Measurements from ENCODE around the gene MCCC1.

The MCCC1 gene

DNA sequence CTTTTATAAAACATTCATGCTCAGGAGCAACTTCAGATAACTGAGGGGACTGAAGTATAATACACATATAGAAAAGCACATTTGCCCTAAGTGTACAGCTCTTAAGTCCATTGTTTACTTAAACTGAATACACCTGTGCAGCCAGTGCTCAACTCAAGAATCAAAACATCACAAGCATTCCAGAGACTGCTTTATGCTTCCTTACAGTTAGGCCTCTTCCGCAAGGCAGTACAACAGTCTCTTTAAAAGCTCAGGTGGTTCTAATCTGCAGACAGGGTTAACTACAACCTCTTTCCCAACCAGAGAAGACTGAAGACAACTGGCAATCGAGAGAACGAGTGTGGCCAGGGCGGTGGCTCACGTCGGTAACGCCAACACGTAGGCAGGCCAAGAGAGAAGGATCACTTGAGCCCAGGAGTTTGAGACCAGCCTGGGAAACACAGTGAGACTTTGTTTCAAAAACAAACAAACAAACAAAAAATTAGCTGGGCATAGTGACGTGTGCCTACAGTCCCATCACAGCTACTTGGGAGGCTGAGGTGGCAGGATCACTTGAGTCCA is 16.9 kb downstream of the MCCC1 start:
- TF ChIP-seq, protein P1, sequence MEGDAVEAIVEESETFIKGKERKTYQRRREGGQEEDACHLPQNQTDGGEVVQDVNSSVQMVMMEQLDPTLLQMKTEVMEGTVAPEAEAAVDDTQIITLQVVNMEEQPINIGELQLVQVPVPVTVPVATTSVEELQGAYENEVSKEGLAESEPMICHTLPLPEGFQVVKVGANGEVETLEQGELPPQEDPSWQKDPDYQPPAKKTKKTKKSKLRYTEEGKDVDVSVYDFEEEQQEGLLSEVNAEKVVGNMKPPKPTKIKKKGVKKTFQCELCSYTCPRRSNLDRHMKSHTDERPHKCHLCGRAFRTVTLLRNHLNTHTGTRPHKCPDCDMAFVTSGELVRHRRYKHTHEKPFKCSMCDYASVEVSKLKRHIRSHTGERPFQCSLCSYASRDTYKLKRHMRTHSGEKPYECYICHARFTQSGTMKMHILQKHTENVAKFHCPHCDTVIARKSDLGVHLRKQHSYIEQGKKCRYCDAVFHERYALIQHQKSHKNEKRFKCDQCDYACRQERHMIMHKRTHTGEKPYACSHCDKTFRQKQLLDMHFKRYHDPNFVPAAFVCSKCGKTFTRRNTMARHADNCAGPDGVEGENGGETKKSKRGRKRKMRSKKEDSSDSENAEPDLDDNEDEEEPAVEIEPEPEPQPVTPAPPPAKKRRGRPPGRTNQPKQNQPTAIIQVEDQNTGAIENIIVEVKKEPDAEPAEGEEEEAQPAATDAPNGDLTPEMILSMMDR (conservative IDR thresholded peaks at IDR 0.05; ENCODE audit: low read length): no peak
- no peak overlapping the region for H3K4me3 ChIP-seq (ENCODE audit: low read length)
- no peak for DNase-seq (ENCODE audit: low read depth)

DNA sequence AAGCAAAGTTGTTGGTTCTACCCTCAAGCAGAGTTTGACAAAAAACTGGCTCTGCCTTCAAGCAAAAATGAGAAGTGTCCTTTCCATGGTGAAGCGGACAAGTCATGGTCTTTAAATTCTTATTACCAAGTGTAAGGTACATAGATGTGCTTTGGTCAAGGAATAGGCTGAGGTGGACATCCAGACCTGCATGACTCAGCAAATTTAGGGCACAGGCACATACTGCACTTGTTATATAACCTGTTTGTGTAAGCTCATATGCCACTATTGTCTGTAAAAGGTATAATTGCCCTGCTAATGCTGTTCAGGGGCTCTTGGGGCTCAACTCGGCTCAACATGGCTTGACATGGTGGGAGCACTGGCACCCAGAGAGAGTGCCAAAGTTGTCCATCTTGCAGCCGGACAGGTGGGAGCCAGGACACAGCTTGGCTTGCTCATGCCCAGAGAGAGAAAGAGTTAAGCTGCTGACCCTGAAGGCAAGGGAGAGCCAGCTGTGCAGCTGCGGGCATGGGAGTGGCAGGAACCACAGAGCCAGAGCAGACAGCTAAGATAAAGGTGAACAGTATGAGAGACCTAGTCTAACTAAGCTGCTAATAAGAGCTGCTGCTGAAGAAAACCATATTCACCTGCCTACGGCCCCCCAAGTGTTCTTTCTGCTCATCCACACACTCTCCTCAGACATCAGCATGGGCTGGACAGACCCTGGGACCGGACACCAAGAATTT is 17.7 kb downstream of the MCCC1 start:
- no peak for DNase-seq (ENCODE audit: low read depth)
- no peak overlapping the region for H3K4me3 ChIP-seq (ENCODE audit: low read length)
- TF ChIP-seq, protein P1 (conservative IDR thresholded peaks at IDR 0.05; ENCODE audit: low read length): no peak

DNA sequence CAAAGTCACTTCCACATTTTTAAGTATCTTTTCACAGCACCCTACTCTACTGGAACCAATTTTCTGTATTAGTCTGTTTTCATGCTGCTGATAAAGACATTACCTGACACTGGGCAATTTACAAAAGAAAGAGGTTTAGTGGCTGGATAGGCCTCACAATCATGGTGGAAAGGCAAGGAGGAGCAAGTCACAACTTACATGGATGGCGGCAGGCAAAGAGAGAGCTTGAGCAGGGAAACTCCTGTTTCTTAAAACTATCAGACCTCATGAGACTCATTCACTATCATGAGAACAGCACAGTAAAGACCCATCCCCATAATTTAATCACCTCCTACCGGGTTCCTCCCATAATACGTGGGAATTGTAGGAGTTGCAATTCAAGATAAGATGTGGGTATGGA is 18.7 kb downstream of the MCCC1 start:
- H3K4me3 ChIP-seq (ENCODE audit: low read length): no peak overlapping the region
- TF ChIP-seq, protein P1 (conservative IDR thresholded peaks at IDR 0.05; ENCODE audit: low read length): no peak
- DNase-seq (ENCODE audit: low read depth): no peak

DNA sequence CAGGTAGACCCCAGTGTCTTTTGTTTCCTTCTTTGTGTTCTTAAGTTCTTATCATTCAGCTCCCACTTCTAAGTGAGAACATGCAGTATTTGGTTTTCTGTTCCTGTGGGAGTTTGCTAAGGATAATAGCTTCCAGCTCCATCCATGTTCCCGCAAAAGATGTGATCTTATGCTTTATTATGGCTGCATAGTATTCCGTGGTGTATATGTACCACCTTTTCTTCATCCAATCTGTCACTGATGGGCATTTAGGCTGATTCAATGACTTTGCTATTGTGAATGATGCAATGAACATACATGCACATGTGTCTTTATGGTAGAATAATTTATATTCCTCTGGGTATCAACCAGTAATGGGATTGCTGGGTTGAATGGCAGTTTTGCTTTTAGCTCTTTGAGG is 24.4 kb downstream of the MCCC1 start:
- no peak overlapping the region for H3K4me3 ChIP-seq (ENCODE audit: low read length)
- TF ChIP-seq, protein P1 (conservative IDR thresholded peaks at IDR 0.05; ENCODE audit: low read length): no peak
- DNase-seq (ENCODE audit: low read depth): no peak

DNA sequence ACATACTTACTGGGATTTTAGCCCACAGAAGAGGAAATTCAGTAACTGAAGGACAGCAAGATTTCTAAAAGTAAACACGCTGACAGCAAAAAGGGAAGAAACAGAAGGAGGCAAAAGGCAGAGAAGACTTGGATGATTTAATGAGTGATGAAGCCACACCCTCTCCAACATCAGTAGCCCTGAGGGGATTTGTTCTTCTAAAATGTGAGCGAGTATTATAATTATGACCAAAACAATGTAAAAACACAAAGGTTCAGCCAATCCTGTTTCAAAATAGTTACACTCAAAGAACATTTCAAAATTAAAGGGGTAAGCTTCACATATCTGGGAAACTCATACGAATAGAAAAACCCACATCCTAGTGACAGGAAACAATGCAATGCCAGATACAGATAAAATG is 25.0 kb downstream of the MCCC1 start:
- no peak overlapping the region for H3K4me3 ChIP-seq (ENCODE audit: low read length)
- no peak for DNase-seq (ENCODE audit: low read depth)
- TF ChIP-seq, protein P1 (conservative IDR thresholded peaks at IDR 0.05; ENCODE audit: low read length): no peak

DNA sequence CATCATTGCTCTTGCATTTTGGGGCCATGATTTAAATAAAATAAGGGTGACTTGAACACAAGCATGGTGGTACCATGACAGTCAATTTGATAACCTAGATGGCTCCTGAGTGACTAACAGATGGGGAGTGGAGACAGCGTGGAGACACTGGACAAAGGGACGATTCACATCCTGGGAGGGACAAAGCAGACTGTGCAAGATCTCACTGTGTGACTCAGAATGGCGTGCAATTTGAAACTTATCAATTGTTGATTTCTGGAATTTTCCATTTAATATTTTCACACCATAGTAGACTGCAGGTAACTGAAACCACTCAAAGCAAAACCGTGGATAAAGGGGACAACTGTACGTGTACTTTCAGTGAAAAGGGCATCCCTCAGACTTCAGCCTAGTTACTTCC is 25.5 kb downstream of the MCCC1 start:
- TF ChIP-seq, protein P1 (conservative IDR thresholded peaks at IDR 0.05; ENCODE audit: low read length): no peak
- DNase-seq (ENCODE audit: low read depth): no peak
- H3K4me3 ChIP-seq (ENCODE audit: low read length): no peak overlapping the region

DNA sequence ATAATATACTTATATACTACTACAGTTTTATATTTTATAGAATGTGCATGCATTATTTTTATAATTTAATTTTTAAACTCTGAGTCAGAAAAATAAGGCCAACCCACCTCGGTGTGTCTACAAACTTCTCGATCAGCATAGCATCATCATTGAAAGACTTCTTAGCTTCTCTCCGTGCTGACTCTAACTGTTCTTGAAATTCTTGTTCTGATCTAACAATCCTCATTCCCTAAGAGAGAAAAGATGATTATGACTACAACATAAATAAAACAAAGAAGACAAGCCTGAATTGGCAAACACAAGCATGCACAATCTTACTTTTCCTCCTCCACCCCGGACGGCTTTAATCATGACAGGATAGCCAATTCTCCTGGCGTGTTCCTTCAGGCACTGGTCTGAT is 28.4 kb downstream of the MCCC1 start:
- no peak for DNase-seq (ENCODE audit: low read depth)
- no peak overlapping the region for H3K4me3 ChIP-seq (ENCODE audit: low read length)
- TF ChIP-seq, protein P1 (conservative IDR thresholded peaks at IDR 0.05; ENCODE audit: low read length): no peak

Data from AG10803 (cell line).